Measurements from ENCODE around the gene ABCA12. TPM values are rescaled to one million over a fixed set of nuclear protein-coding genes. Genes with fewer than 3 reads are reported as not detected.

Gene ABCA12, protein sequence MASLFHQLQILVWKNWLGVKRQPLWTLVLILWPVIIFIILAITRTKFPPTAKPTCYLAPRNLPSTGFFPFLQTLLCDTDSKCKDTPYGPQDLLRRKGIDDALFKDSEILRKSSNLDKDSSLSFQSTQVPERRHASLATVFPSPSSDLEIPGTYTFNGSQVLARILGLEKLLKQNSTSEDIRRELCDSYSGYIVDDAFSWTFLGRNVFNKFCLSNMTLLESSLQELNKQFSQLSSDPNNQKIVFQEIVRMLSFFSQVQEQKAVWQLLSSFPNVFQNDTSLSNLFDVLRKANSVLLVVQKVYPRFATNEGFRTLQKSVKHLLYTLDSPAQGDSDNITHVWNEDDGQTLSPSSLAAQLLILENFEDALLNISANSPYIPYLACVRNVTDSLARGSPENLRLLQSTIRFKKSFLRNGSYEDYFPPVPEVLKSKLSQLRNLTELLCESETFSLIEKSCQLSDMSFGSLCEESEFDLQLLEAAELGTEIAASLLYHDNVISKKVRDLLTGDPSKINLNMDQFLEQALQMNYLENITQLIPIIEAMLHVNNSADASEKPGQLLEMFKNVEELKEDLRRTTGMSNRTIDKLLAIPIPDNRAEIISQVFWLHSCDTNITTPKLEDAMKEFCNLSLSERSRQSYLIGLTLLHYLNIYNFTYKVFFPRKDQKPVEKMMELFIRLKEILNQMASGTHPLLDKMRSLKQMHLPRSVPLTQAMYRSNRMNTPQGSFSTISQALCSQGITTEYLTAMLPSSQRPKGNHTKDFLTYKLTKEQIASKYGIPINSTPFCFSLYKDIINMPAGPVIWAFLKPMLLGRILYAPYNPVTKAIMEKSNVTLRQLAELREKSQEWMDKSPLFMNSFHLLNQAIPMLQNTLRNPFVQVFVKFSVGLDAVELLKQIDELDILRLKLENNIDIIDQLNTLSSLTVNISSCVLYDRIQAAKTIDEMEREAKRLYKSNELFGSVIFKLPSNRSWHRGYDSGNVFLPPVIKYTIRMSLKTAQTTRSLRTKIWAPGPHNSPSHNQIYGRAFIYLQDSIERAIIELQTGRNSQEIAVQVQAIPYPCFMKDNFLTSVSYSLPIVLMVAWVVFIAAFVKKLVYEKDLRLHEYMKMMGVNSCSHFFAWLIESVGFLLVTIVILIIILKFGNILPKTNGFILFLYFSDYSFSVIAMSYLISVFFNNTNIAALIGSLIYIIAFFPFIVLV (N-terminal part only)
- polyA plus RNA-seq (2011; rRNA removed) (0.01 and 0.02 TPM in 2 replicates), polyA minus RNA-seq (2011; rRNA and poly(A)+ RNA removed) (0.05 TPM in 1 of 2 replicates, not detected in the other)

DNA sequence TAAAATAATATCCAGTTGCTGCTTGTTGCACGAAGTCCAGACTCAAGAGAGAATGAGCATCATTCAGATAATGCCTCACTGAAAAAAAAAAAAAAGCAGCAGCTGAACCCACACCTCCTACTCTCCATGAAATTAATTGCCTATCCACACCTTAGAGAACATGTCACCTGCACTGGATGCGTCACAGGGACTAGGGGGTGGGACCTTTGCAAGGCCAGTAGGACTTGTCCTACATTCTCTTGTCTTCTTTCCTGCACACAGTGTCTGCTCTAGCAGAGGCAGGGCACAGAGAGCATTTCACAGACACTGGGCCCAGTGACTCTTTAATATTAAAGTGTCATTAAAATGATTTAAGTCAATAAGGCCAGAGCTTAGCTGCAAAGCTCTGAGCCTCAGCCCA lies at the start of gene ABCA12:
TSS of gene ABCA12 (minus strand) at position 148 of the 400 bp plus-strand sequence. CDS start 418 bp downstream, outside the sequence.
- H3K27me3 ChIP-seq (ENCODE audit: control insufficient read depth, insufficient read depth, low read length), result no peaks in the 10 kb centered on the region
- CTCF ChIA-PET, result no interaction called here
- POLR2A ChIA-PET, result no interaction called here
- no peaks in the 10 kb centered on the region for H3K36me3 ChIP-seq (ENCODE audit: control insufficient read depth, insufficient read depth, low read length)
- no peak within 1 kb of the TSS for H3K4me3 ChIP-seq (ENCODE audit: low read depth, low read length)
- DNase-seq (ENCODE audit: low read depth), result no peak
- no peak for TF ChIP-seq CTCF (IDR thresholded peaks at IDR 0.05; ENCODE audit: insufficient read depth, low read depth, low read length)

- Histone ChIP-seq H3K36me3 (ENCODE audit: control insufficient read depth, insufficient read depth, low read length) (no peaks in the 10 kb centered on the region), H3K4me3 (ENCODE audit: low read depth, low read length) (no peak overlapping the region), H3K27me3 (ENCODE audit: control insufficient read depth, insufficient read depth, low read length) (no peaks in the 10 kb centered on the region)
- POLR2A ChIA-PET, result no interaction called here
- CTCF ChIA-PET, result no interaction called here
- no peak for DNase-seq (ENCODE audit: low read depth)
- TF ChIP-seq CTCF (IDR thresholded peaks at IDR 0.05; ENCODE audit: insufficient read depth, low read depth, low read length), result no peak
Measured at GRCh38 chr2:215188078-215188477, 49.7 kb upstream of the ABCA12 start.

- ChIA-PET POLR2A (no interaction called here), CTCF (no interaction called here)
- Histone ChIP-seq H3K4me3 (ENCODE audit: low read depth, low read length) (no peak overlapping the region), H3K36me3 (ENCODE audit: control insufficient read depth, insufficient read depth, low read length) (no peaks in the 10 kb centered on the region), H3K27me3 (ENCODE audit: control insufficient read depth, insufficient read depth, low read length) (no peaks in the 10 kb centered on the region)
- no peak for DNase-seq (ENCODE audit: low read depth)
- TF ChIP-seq CTCF (IDR thresholded peaks at IDR 0.05; ENCODE audit: insufficient read depth, low read depth, low read length), result no peak
Measured at GRCh38 chr2:215186021-215186420, 47.6 kb upstream of the ABCA12 start.

GRCh38 chr2:215178121-215178520 lies 39.7 kb upstream of the ABCA12 start:
- ChIA-PET CTCF (no interaction called here), POLR2A (no interaction called here)
- TF ChIP-seq CTCF (IDR thresholded peaks at IDR 0.05; ENCODE audit: insufficient read depth, low read depth, low read length), result no peak
- Histone ChIP-seq H3K36me3 (ENCODE audit: control insufficient read depth, insufficient read depth, low read length) (no peaks in the 10 kb centered on the region), H3K27me3 (ENCODE audit: control insufficient read depth, insufficient read depth, low read length) (no peaks in the 10 kb centered on the region), H3K4me3 (ENCODE audit: low read depth, low read length) (no peak overlapping the region)
- no peak for DNase-seq (ENCODE audit: low read depth)

Measured in BJ (cell line).